HG03558 (cell line): Measurements from ENCODE around the gene NEK1.

Experiments
- ATAC-seq: cut with Tn5 transposase; IDR thresholded peaks from one replicate; pipeline ENCODE4 v1.9.1; 2021; ENCODE audit warnings: moderate number of reproducible peaks; ENCODE audit not compliant: unreplicated experiment; ENCODE audit errors: extremely low read depth

The NEK1 gene

GRCh38 chr4:169379688-169380087 is 232.7 kb downstream of the NEK1 start:
- ATAC-seq = no peak

GRCh38 chr4:169377367-169377766 is 235.0 kb downstream of the NEK1 start:
- no peak for ATAC-seq

- no peak for ATAC-seq
Measured at GRCh38 chr4:169376421-169376820, 236.0 kb downstream of the NEK1 start.

GRCh38 chr4:169372791-169373190 is 239.6 kb downstream of the NEK1 start:
- no peak for ATAC-seq

GRCh38 chr4:169369634-169370033 is 242.7 kb downstream of the NEK1 start:
- ATAC-seq = no peak

GRCh38 chr4:169367826-169368225 is 244.6 kb downstream of the NEK1 start:
- no peak for ATAC-seq

- ATAC-seq = no peak
Measured at GRCh38 chr4:169366821-169367220, 245.6 kb downstream of the NEK1 start.

- ATAC-seq = no peak
Measured at GRCh38 chr4:169362607-169363006, 249.8 kb downstream of the NEK1 start.

GRCh38 chr4:169361756-169362155 is 250.6 kb downstream of the NEK1 start:
- no peak for ATAC-seq

- ATAC-seq = no peak
Measured at GRCh38 chr4:169359961-169360360, 252.4 kb downstream of the NEK1 start.

GRCh38 chr4:169352360-169352759 is 260.0 kb downstream of the NEK1 start:
- ATAC-seq = no peak

GRCh38 chr4:169351872-169352271 is 260.5 kb downstream of the NEK1 start:
- no peak for ATAC-seq

- no peak for ATAC-seq
Measured at GRCh38 chr4:169348541-169348940, 263.8 kb downstream of the NEK1 start.

- no peak for ATAC-seq
Measured at GRCh38 chr4:169346840-169347239, 265.5 kb downstream of the NEK1 start.

- ATAC-seq = no peak
Measured at GRCh38 chr4:169345316-169345721, 267.1 kb downstream of the NEK1 start.
